Lung (tissue), 12 donors: ENCODE measurements around the gene BAHD1. TPM values are rescaled to one million over a fixed set of nuclear protein-coding genes. Genes with fewer than 3 reads are reported as not detected.
A peak's percentile ranks its signal among the peaks of the same experiment; 100 is the strongest.

Source experiments
- ATAC-seq: fragments of 200-7000 bp; cut with Tn5 transposase; one replicate; pipeline ENCODE4 v1.9.1; 2020; ENCODE audit warnings: moderate number of reproducible peaks; ENCODE audit not compliant: insufficient read depth, low FRiP score
- DNase-seq, 3 donors: peaks; one replicate each; pipeline ENCODE4 v3.0.0-alpha.2; 2013 to 2017
- H3K27ac ChIP-seq, 2 donors: one replicate each; pipeline ENCODE4 v1.5.1; 2013; ENCODE audit warnings: mild to moderate bottlenecking in 2 of 2, moderate library complexity in 2 of 2, control low read depth in 1 of 2, inconsistent platforms in 1 of 2, low read depth in 1 of 2, low read length in 1 of 2
- H3K27me3 ChIP-seq, 3 donors: one replicate each; pipeline ENCODE4 v1.5.1; 2013; ENCODE audit warnings: low read length in 2 of 3; ENCODE audit not compliant: control insufficient read depth in 3 of 3, insufficient read depth in 3 of 3
- H3K36me3 ChIP-seq, 4 donors: one replicate each; pipeline ENCODE4 v1.5.1; 2013; ENCODE audit warnings: low read length in 4 of 4, mild to moderate bottlenecking in 1 of 4, moderate library complexity in 1 of 4; ENCODE audit not compliant: control insufficient read depth in 4 of 4, insufficient read depth in 4 of 4
- H3K4me1 ChIP-seq, 5 donors: one replicate each; pipeline ENCODE4 v1.5.1; 2013; ENCODE audit warnings: low read length in 5 of 5, mild to moderate bottlenecking in 2 of 5, moderate library complexity in 1 of 5; ENCODE audit not compliant: control insufficient read depth in 5 of 5, insufficient read depth in 5 of 5
- H3K4me3 ChIP-seq: one replicate; pipeline ENCODE4 v1.5.1; 2013; ENCODE audit warnings: mild to moderate bottlenecking, control low read depth, moderate library complexity
- H3K9ac ChIP-seq, 2 donors: one replicate each; pipeline ENCODE4 v1.5.1; 2013; ENCODE audit warnings: low read length in 2 of 2, control low read depth in 1 of 2; ENCODE audit not compliant: insufficient read depth in 1 of 2
- H3K9me3 ChIP-seq, 4 donors: one replicate each; pipeline ENCODE4 v1.5.1; 2013; ENCODE audit warnings: low read length in 3 of 4, mild to moderate bottlenecking in 1 of 4, moderate library complexity in 1 of 4; ENCODE audit not compliant: control insufficient read depth in 4 of 4, insufficient read depth in 3 of 4
- WGBS, 2 donors: extraction: QIAGEN DNeasy Blood & Tissue Kit; methylation state at CpG; one replicate each; pipeline ENCODE4 v1.1.7; 2013; 5-methylcytosine and 5-hydroxymethylcytosine counted together
- polyA plus RNA-seq, 2 donors: library from polyadenylated mRNA; stranded (reverse); fragments of 200-250 nt; gene quantifications; one replicate each; pipeline ENCODE4 v1.2.1, GENCODE V29; 2013
- total RNA-seq, 2 donors: library from RNA; depleted of rRNA in 1 of 2; stranded (reverse); fragments of >200 nt in 1 of 2; gene quantifications; one replicate each; pipeline ENCODE4 v1.2.1, GENCODE V29; 2014 to 2021
- TF ChIP-seq, protein P1 (sequence below): IDR thresholded peaks from 2 replicates; pipeline ENCODE4 v1.5.1; 2012; ENCODE audit warnings: mild to moderate bottlenecking; ENCODE audit errors: control extremely low read depth, extremely low read depth
- donor health status: control.
- donor health status: control.
- donor health status: Bipolar disorder and iron deficiency.
- donor health status: healthy.
- donor health status: DM: yes; HTN: yes; CAD: no.

The BAHD1 gene
- total and polyA plus RNA-seq, 4 donors: 11.3 to 28.1 (median 13.7) TPM

DNA sequence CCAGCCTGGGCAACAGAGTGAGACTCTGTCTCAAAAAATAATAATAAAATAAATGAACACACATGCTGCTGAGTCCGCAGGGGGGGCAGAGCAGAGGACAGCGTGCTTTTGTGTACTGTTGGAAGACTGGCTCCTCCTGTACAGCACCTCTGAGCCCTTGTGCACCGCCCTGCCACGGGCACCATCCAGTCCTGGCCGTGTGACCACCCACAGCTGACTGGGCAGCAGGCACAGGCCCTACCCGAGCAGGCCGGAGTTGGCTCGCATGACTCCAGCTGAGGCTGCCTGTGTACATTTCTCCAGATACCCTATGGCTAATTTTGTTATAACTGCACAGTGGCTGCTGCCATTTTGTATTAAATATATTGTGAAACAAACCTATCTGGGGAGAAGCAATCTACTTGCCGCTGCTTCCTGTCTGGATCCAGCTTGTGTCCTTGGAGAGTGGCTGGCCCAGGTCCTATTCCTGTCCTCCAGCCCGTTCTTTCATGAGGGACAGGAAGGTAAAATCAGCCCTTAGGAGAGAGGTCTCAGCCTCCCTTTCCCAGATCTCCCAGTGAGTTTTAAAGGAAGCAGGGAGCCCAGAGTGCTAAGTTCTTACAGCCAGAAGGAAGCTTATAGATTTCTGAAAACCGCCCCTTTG lies 20.6 kb upstream of the BAHD1 start:
- H3K27me3 ChIP-seq: no peaks in the 10 kb centered on the region
- no peak overlapping the region for H3K9ac ChIP-seq
- TF ChIP-seq, protein P1, sequence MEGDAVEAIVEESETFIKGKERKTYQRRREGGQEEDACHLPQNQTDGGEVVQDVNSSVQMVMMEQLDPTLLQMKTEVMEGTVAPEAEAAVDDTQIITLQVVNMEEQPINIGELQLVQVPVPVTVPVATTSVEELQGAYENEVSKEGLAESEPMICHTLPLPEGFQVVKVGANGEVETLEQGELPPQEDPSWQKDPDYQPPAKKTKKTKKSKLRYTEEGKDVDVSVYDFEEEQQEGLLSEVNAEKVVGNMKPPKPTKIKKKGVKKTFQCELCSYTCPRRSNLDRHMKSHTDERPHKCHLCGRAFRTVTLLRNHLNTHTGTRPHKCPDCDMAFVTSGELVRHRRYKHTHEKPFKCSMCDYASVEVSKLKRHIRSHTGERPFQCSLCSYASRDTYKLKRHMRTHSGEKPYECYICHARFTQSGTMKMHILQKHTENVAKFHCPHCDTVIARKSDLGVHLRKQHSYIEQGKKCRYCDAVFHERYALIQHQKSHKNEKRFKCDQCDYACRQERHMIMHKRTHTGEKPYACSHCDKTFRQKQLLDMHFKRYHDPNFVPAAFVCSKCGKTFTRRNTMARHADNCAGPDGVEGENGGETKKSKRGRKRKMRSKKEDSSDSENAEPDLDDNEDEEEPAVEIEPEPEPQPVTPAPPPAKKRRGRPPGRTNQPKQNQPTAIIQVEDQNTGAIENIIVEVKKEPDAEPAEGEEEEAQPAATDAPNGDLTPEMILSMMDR: no peak
- no peaks in the 10 kb centered on the region for H3K9me3 ChIP-seq
- DNase-seq (no peak), ATAC-seq (no peak)
- peaks cover 0 to 3% (median 0%) of the 10 kb centered on the region in 5 donors for H3K4me1 ChIP-seq
- H3K4me3 ChIP-seq: no peak overlapping the region
- H3K27ac ChIP-seq: peak overlapping the region; percentile 17 to 59
- H3K36me3 ChIP-seq: peaks cover 2 to 22% (median 8%) of the 10 kb centered on the region in 4 donors
- WGBS, 2 donors: 80 to 81% methylated on average over 11 of the region's 11 CpGs

DNA sequence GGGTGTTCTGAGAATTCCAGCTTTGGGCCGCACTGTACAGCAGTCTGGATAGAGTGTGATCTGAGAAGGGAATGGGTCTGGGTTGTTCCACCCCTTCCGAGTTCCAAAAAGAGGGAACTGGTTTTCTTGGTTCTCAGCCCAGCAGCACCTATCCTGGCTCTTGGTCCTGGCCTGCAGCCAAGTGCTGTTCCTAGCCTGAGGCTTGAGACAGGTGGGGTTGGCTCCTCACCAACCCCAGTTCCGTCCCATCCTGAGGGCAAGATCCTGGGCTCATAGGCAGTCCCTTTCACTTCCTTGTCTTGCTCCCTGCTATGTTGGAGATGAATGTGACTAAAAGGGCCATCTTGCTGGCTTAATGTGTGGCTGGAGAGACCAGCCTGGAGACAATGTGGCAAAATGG lies 20.0 kb upstream of the BAHD1 start:
- peak; percentile 28 for ATAC-seq
- no peak for DNase-seq
- peaks cover 0 to 3% (median 0%) of the 10 kb centered on the region in 5 donors for H3K4me1 ChIP-seq
- TF ChIP-seq, protein P1: no peak
- no peak overlapping the region for H3K4me3 ChIP-seq
- no peaks in the 10 kb centered on the region for H3K27me3 ChIP-seq
- H3K9me3 ChIP-seq: no peaks in the 10 kb centered on the region
- 52 to 54% methylated on average over 3 of the region's 3 CpGs for WGBS, 2 donors
- no peak overlapping the region for H3K27ac ChIP-seq
- no peak overlapping the region for H3K9ac ChIP-seq
- peaks cover 0 to 16% (median 5%) of the 10 kb centered on the region in 4 donors for H3K36me3 ChIP-seq

DNA sequence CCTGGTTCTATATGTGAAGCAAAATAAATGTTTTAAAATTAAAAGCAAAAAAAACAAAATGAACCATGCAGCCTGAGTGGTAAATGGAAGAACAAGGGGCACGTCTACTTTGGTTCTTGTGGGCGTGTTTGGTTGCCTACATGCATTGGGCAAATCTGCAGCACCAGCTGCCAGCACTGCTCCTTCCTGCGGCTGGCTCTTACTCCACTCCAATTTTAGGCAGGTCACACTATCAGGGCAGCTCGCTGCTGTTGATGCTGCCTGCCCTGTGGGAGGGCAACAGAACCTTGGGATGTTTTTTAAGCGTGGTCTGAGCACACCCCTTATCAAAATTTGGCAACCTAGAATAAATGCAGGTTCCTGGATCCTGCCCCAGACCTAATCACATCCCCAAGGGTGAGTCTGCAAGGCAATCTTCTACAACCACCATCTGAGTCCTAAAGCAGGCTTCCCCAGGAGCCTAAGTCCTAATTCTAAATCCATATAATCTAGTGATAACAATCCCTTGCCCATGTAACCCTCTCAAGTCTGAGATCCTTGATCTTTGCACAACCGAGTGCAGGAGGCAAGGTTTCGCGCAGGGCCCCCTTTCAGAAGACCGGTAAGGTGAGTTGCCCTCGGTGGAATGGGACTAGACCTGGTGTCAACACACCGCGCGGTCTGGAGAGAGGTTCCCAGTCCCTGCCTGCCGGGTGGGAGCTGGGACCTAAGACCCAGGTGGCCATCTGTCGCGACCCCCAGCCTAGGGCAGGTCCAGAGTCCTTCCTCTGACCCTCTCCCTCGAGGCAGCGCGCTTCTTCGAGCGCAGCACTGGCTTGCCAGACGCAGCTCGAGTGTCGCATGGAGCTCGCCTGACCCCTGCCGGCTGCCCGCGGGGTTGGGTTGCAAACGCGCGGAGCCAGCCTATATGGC lies 19.3 kb upstream of the BAHD1 start:
- H3K27me3 ChIP-seq: no peaks in the 10 kb centered on the region
- TF ChIP-seq, protein P1: peak; percentile 93
- no peaks in the 10 kb centered on the region for H3K9me3 ChIP-seq
- peaks cover 0 to 8% (median 2%) of the 10 kb centered on the region in 4 donors for H3K36me3 ChIP-seq
- no peak overlapping the region for H3K9ac ChIP-seq
- H3K4me3 ChIP-seq: no peak overlapping the region
- no peak overlapping the region for H3K27ac ChIP-seq
- peak; percentile 77 to 82 (median 77) for DNase-seq
- ATAC-seq: peak; percentile 88
- peaks cover 0 to 3% (median 0%) of the 10 kb centered on the region in 5 donors for H3K4me1 ChIP-seq
- 15% methylated on average over 31 of the region's 31 CpGs for WGBS, 2 donors
